ENCODE results near the gene SLC25A13.

The SLC25A13 gene

DNA sequence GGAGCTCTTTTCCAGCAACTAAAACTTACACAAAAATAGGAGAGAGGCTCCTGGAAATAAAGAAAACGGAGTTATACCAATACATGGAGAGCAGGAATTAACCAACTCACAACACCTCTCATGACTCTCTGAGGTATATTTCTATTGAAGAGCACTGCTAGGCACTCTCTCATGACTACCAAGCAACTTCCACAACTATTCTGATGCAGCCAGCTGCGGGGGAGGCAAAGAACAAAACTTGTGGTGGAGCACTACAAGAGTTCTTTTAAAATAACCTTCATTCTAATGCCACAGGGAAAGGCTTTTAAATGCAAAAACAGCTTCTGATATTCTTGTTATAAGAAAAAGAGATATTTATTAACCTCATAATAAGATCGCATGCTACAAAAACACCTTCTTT lies 140.7 kb downstream of the SLC25A13 start:
- no peak overlapping the region for H3K27ac ChIP-seq
- peaks cover 81% of the 10 kb centered on the region for H3K36me3 ChIP-seq
- no peaks in the 10 kb centered on the region for H3K9me3 ChIP-seq
- TF ChIP-seq, protein P1, sequence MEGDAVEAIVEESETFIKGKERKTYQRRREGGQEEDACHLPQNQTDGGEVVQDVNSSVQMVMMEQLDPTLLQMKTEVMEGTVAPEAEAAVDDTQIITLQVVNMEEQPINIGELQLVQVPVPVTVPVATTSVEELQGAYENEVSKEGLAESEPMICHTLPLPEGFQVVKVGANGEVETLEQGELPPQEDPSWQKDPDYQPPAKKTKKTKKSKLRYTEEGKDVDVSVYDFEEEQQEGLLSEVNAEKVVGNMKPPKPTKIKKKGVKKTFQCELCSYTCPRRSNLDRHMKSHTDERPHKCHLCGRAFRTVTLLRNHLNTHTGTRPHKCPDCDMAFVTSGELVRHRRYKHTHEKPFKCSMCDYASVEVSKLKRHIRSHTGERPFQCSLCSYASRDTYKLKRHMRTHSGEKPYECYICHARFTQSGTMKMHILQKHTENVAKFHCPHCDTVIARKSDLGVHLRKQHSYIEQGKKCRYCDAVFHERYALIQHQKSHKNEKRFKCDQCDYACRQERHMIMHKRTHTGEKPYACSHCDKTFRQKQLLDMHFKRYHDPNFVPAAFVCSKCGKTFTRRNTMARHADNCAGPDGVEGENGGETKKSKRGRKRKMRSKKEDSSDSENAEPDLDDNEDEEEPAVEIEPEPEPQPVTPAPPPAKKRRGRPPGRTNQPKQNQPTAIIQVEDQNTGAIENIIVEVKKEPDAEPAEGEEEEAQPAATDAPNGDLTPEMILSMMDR (IDR thresholded peaks at IDR 0.05), result no peak
- H3K4me3 ChIP-seq (ENCODE audit: low read depth in 1 of 2, low read length in 1 of 2), result no peak overlapping the region
- no peaks in the 10 kb centered on the region for H3K4me1 ChIP-seq (ENCODE audit: control insufficient read depth in 1 of 2, insufficient read depth in 1 of 2, low read depth in 1 of 2, low read length in 1 of 2)
- H3K27me3 ChIP-seq, result no peaks in the 10 kb centered on the region

- H3K36me3 ChIP-seq, result peaks cover 81% of the 10 kb centered on the region
- no peaks in the 10 kb centered on the region for H3K4me1 ChIP-seq (ENCODE audit: control insufficient read depth in 1 of 2, insufficient read depth in 1 of 2, low read depth in 1 of 2, low read length in 1 of 2)
- H3K27ac ChIP-seq, result no peak overlapping the region
- H3K27me3 ChIP-seq, result no peaks in the 10 kb centered on the region
- no peak overlapping the region for H3K4me3 ChIP-seq (ENCODE audit: low read depth in 1 of 2, low read length in 1 of 2)
- H3K9me3 ChIP-seq, result no peaks in the 10 kb centered on the region
- TF ChIP-seq, protein P1 (IDR thresholded peaks at IDR 0.05), result no peak
Measured at GRCh38 chr7:96179837-96180236, 142.1 kb downstream of the SLC25A13 start.

DNA sequence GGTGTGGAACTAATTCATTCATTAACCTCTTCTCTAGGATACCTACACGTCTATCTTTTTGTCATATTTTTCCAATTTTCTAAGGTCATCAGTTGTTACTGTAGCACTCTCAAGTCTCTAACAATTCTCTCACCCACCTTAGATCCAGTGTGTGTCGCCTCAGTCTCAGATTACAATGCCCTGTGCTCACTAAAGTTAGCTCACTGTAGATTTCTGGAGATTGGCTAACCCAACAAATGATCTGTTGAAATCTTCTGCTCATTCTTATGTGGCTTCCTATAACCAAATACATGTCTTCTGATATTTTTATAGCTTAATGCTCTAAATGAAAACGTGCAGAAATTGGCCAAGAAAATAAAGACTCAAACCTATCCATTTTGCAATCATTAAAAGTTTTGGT lies 142.6 kb downstream of the SLC25A13 start:
- no peaks in the 10 kb centered on the region for H3K4me1 ChIP-seq (ENCODE audit: control insufficient read depth in 1 of 2, insufficient read depth in 1 of 2, low read depth in 1 of 2, low read length in 1 of 2)
- H3K36me3 ChIP-seq, result peaks cover 79% of the 10 kb centered on the region
- TF ChIP-seq, protein P1 (IDR thresholded peaks at IDR 0.05), result no peak
- H3K9me3 ChIP-seq, result no peaks in the 10 kb centered on the region
- H3K27ac ChIP-seq, result no peak overlapping the region
- no peaks in the 10 kb centered on the region for H3K27me3 ChIP-seq
- no peak overlapping the region for H3K4me3 ChIP-seq (ENCODE audit: low read depth in 1 of 2, low read length in 1 of 2)

GRCh38 chr7:96178581-96178980 lies 143.3 kb downstream of the SLC25A13 start:
- Histone ChIP-seq H3K9me3 (no peaks in the 10 kb centered on the region), H3K27ac (no peak overlapping the region), H3K27me3 (no peaks in the 10 kb centered on the region), H3K4me1 (ENCODE audit: control insufficient read depth in 1 of 2, insufficient read depth in 1 of 2, low read depth in 1 of 2, low read length in 1 of 2) (no peaks in the 10 kb centered on the region), H3K36me3 (peaks cover 72% of the 10 kb centered on the region), H3K4me3 (ENCODE audit: low read depth in 1 of 2, low read length in 1 of 2) (no peak overlapping the region)
- TF ChIP-seq, protein P1 (IDR thresholded peaks at IDR 0.05), result no peak

GRCh38 chr7:96177353-96177752 lies 144.5 kb downstream of the SLC25A13 start:
- Histone ChIP-seq H3K36me3 (peaks cover 64% of the 10 kb centered on the region), H3K27me3 (no peaks in the 10 kb centered on the region), H3K4me1 (ENCODE audit: control insufficient read depth in 1 of 2, insufficient read depth in 1 of 2, low read depth in 1 of 2, low read length in 1 of 2) (no peaks in the 10 kb centered on the region), H3K27ac (no peak overlapping the region), H3K4me3 (ENCODE audit: low read depth in 1 of 2, low read length in 1 of 2) (no peak overlapping the region), H3K9me3 (no peaks in the 10 kb centered on the region)
- TF ChIP-seq, protein P1 (IDR thresholded peaks at IDR 0.05), result no peak

GRCh38 chr7:96174812-96175211 lies 147.1 kb downstream of the SLC25A13 start:
- Histone ChIP-seq H3K36me3 (peaks cover 61% of the 10 kb centered on the region), H3K4me3 (ENCODE audit: low read depth in 1 of 2, low read length in 1 of 2) (no peak overlapping the region), H3K4me1 (ENCODE audit: control insufficient read depth in 1 of 2, insufficient read depth in 1 of 2, low read depth in 1 of 2, low read length in 1 of 2) (no peaks in the 10 kb centered on the region), H3K27me3 (no peaks in the 10 kb centered on the region), H3K27ac (no peak overlapping the region), H3K9me3 (no peaks in the 10 kb centered on the region)
- TF ChIP-seq, protein P1 (IDR thresholded peaks at IDR 0.05), result no peak

All from neutrophil (primary cell).